ENCODE measurements around the gene UBAC2.

Gene UBAC2

GRCh38 chr13:99314640-99315176 lies 114.1 kb downstream of the UBAC2 start:
- no peak for DNase-seq

GRCh38 chr13:99315186-99315585 lies 114.5 kb downstream of the UBAC2 start:
- no peak for DNase-seq

GRCh38 chr13:99316224-99316623 lies 115.6 kb downstream of the UBAC2 start:
- no peak for DNase-seq

GRCh38 chr13:99316657-99317256 lies 116.1 kb downstream of the UBAC2 start:
- DNase-seq = no peak

- DNase-seq = peak; percentile 85
Observed at GRCh38 chr13:99320693-99321481, 120.2 kb downstream of the UBAC2 start.

GRCh38 chr13:99321709-99322108 lies 121.1 kb downstream of the UBAC2 start:
- no peak for DNase-seq

GRCh38 chr13:99322297-99323103 lies 121.8 kb downstream of the UBAC2 start:
- DNase-seq = peak; percentile 83

GRCh38 chr13:99323488-99323887 lies 122.8 kb downstream of the UBAC2 start:
- no peak for DNase-seq

- DNase-seq = no peak
Observed at GRCh38 chr13:99326012-99326411, 125.4 kb downstream of the UBAC2 start.

GRCh38 chr13:99327126-99327525 lies 126.5 kb downstream of the UBAC2 start:
- DNase-seq = no peak

GRCh38 chr13:99327761-99328160 lies 127.1 kb downstream of the UBAC2 start:
- DNase-seq = no peak

GRCh38 chr13:99329477-99329876 lies 128.8 kb downstream of the UBAC2 start:
- no peak for DNase-seq

GRCh38 chr13:99330942-99331341 lies 130.3 kb downstream of the UBAC2 start:
- no peak for DNase-seq

- DNase-seq = no peak
Observed at GRCh38 chr13:99331881-99332293, 131.2 kb downstream of the UBAC2 start.

- no peak for DNase-seq
Observed at GRCh38 chr13:99332456-99332855, 131.8 kb downstream of the UBAC2 start.

- DNase-seq = no peak
Observed at GRCh38 chr13:99334221-99334620, 133.6 kb downstream of the UBAC2 start.

- DNase-seq = no peak
Observed at GRCh38 chr13:99335087-99335486, 134.4 kb downstream of the UBAC2 start.

- DNase-seq = peak; percentile 33
Observed at GRCh38 chr13:99335603-99336002, 134.9 kb downstream of the UBAC2 start.

- no peak for DNase-seq
Observed at GRCh38 chr13:99339230-99339721, 138.6 kb downstream of the UBAC2 start.

GRCh38 chr13:99339736-99340397 lies 139.2 kb downstream of the UBAC2 start:
- DNase-seq = peak; percentile 29

GRCh38 chr13:99340638-99341037 lies 140.0 kb downstream of the UBAC2 start:
- no peak for DNase-seq

- DNase-seq = no peak
Observed at GRCh38 chr13:99341969-99342722, 141.5 kb downstream of the UBAC2 start.
